Measurements from ENCODE around the gene POC1A. TPM values are rescaled to one million over a fixed set of nuclear protein-coding genes. Genes with fewer than 3 reads are reported as not detected.

Gene POC1A
- total RNA-seq, 2 donors from 2014 or later: 2.5 to 5.3 TPM

GRCh38 chr3:52149726-52150125 is 4.5 kb downstream of the POC1A start:
- Histone ChIP-seq H3K36me3 (no peaks in the 10 kb centered on the region), H3K4me1 (replicated peaks) (peaks cover 2% of the 10 kb centered on the region), H3K27me3 (replicated peaks; ENCODE audit: insufficient read depth) (no peaks in the 10 kb centered on the region), H3K9me3 (no peaks in the 10 kb centered on the region), H3K4me3 (no peak overlapping the region), H3K27ac (no peak overlapping the region)
- intact Hi-C loops (cut with DNase I): loop anchor here (5.0 to 10.0 kb wide), 3 partner anchors 48 to 207 kb away; partner anchors contain the start of genes ALAS1, DUSP7, PARP3 and RRP9
- no peak for DNase-seq (ENCODE audit: low spot score)
- 94% methylated on average over 11 of the region's 11 CpGs for WGBS
- TF ChIP-seq CTCF (IDR thresholded peaks at IDR 0.05): no peak
- TF ChIP-seq POLR2AphosphoS5 (IDR thresholded peaks at IDR 0.05): no peak
- no peak for TF ChIP-seq POLR2A (IDR thresholded peaks at IDR 0.05)

GRCh38 chr3:52149021-52149420 is 5.2 kb downstream of the POC1A start:
- Histone ChIP-seq H3K9me3 (no peaks in the 10 kb centered on the region), H3K27ac (no peak overlapping the region), H3K27me3 (replicated peaks; ENCODE audit: insufficient read depth) (no peaks in the 10 kb centered on the region), H3K4me1 (replicated peaks) (peaks cover 2% of the 10 kb centered on the region), H3K36me3 (no peaks in the 10 kb centered on the region), H3K4me3 (no peak overlapping the region)
- 99% methylated on average over 8 of the region's 8 CpGs for WGBS
- DNase-seq (ENCODE audit: low spot score): no peak
- intact Hi-C loops (cut with DNase I): loop anchor here (10.0 kb wide), 1 partner anchor 94 kb away; the partner anchor contains the start of gene DUSP7
- TF ChIP-seq POLR2AphosphoS5 (IDR thresholded peaks at IDR 0.05) (no peak), CTCF (IDR thresholded peaks at IDR 0.05) (no peak), POLR2A (IDR thresholded peaks at IDR 0.05) (no peak)

- no peak overlapping the region for H3K4me3 ChIP-seq
- no peaks in the 10 kb centered on the region for H3K4me1 ChIP-seq (replicated peaks)
- TF ChIP-seq POLR2A (IDR thresholded peaks at IDR 0.05) (no peak), CTCF (IDR thresholded peaks at IDR 0.05) (no peak), POLR2AphosphoS5 (IDR thresholded peaks at IDR 0.05) (no peak)
- DNase-seq (ENCODE audit: low spot score): no peak
- no peak overlapping the region for H3K27ac ChIP-seq
- H3K27me3 ChIP-seq (replicated peaks; ENCODE audit: insufficient read depth): no peaks in the 10 kb centered on the region
- no peaks in the 10 kb centered on the region for H3K9me3 ChIP-seq
- intact Hi-C loops (cut with DNase I): loop anchor here (10.0 kb wide), 1 partner anchor 93 kb away; the partner anchor contains the start of gene DUSP7
- WGBS: 86% methylated on average over 8 of the region's 8 CpGs
- H3K36me3 ChIP-seq: no peaks in the 10 kb centered on the region
Measured at GRCh38 chr3:52147804-52148203, 6.4 kb downstream of the POC1A start.

GRCh38 chr3:52146811-52147210 is 7.4 kb downstream of the POC1A start:
- H3K4me3 ChIP-seq: no peak overlapping the region
- H3K9me3 ChIP-seq: no peaks in the 10 kb centered on the region
- no peaks in the 10 kb centered on the region for H3K27me3 ChIP-seq (replicated peaks; ENCODE audit: insufficient read depth)
- no peaks in the 10 kb centered on the region for H3K4me1 ChIP-seq (replicated peaks)
- 93% methylated on average over 13 of the region's 13 CpGs for WGBS
- no peak for TF ChIP-seq CTCF (IDR thresholded peaks at IDR 0.05)
- no peak for TF ChIP-seq POLR2A (IDR thresholded peaks at IDR 0.05)
- no peak for TF ChIP-seq POLR2AphosphoS5 (IDR thresholded peaks at IDR 0.05)
- no peak overlapping the region for H3K27ac ChIP-seq
- no peak for DNase-seq (ENCODE audit: low spot score)
- intact Hi-C loops (cut with DNase I): loop anchor here (10.0 kb wide), 1 partner anchor 92 kb away; the partner anchor contains the start of gene DUSP7
- H3K36me3 ChIP-seq: no peaks in the 10 kb centered on the region

GRCh38 chr3:52146189-52146588 is 8.0 kb downstream of the POC1A start:
- Histone ChIP-seq H3K27me3 (replicated peaks; ENCODE audit: insufficient read depth) (no peaks in the 10 kb centered on the region), H3K27ac (no peak overlapping the region), H3K9me3 (no peaks in the 10 kb centered on the region), H3K4me3 (no peak overlapping the region), H3K36me3 (no peaks in the 10 kb centered on the region), H3K4me1 (replicated peaks) (no peaks in the 10 kb centered on the region)
- WGBS: 92% methylated on average over 1 of the region's 1 CpG
- no peak for TF ChIP-seq POLR2A (IDR thresholded peaks at IDR 0.05)
- TF ChIP-seq CTCF (IDR thresholded peaks at IDR 0.05): no peak
- TF ChIP-seq POLR2AphosphoS5 (IDR thresholded peaks at IDR 0.05): no peak
- no peak for DNase-seq (ENCODE audit: low spot score)
- intact Hi-C loops (cut with DNase I): loop anchor here (10.0 kb wide), 1 partner anchor 91 kb away; the partner anchor contains the start of gene DUSP7
